H1 (cell line): Measurements from ENCODE around the gene IGFBP6. TPM values are rescaled to one million over a fixed set of nuclear protein-coding genes. Genes with fewer than 3 reads are reported as not detected.

Source experiments
- CTCF ChIA-PET: fragments of 300-600 bp; sonication (Branson Sonifier 250); formaldehyde crosslinking; loops from one replicate; lab custom pipeline; 2021; ENCODE audit not compliant: partially characterized antibody; lab: Charles Lee
- POLR2A ChIA-PET: fragments of 300-600 bp; sonication (Branson Sonifier 250); formaldehyde crosslinking; loops from one replicate; lab custom pipeline; 2021; ENCODE audit warnings: inconsistent platforms; ENCODE audit not compliant: partially characterized antibody; lab: Charles Lee
- DNase-seq, 2 experiments: peaks; one replicate each; pipeline versions ENCODE4 v3.0.0 to v3.0.0-alpha.2; 2010 to 2022; ENCODE audit warnings: low spot score in 2 of 2, low read depth in 1 of 2, mixed read lengths in 1 of 2
- FAIRE-seq: peaks from 2 replicates; lab custom pipeline; 2011; peaks lifted over from hg19 to GRCh38; lab: Jason Lieb, UNC
- H2AFZ ChIP-seq: 2 replicates; pipeline ENCODE4 v1.8.1; 2012; ENCODE audit warnings: low read length, inconsistent platforms
- H2AK5ac ChIP-seq: 2 replicates; pipeline ENCODE4 v1.6.1; 2013; ENCODE audit warnings: low read depth, low read length
- H2BK120ac ChIP-seq: replicated peaks from 2 replicates; pipeline ENCODE3; 2013; ENCODE audit warnings: low read depth, low read length, inconsistent platforms
- H2BK12ac ChIP-seq: 2 replicates; pipeline ENCODE4 v1.6.1; 2013; ENCODE audit warnings: low read depth, low read length
- H2BK15ac ChIP-seq: 2 replicates; pipeline ENCODE4 v1.6.1; 2013; ENCODE audit warnings: low read length
- H2BK20ac ChIP-seq: 2 replicates; pipeline ENCODE4 v1.6.1; 2013; ENCODE audit warnings: low read length
- H2BK5ac ChIP-seq: 2 replicates; pipeline ENCODE4 v1.6.1; 2013; ENCODE audit warnings: low read depth, low read length
- H3K14ac ChIP-seq: 2 replicates; pipeline ENCODE4 v1.6.1; 2013; ENCODE audit warnings: inconsistent platforms; ENCODE audit not compliant: insufficient read length
- H3K18ac ChIP-seq: 2 replicates; pipeline ENCODE4 v1.6.1; 2013; ENCODE audit warnings: low read length; ENCODE audit errors: extremely low read depth
- H3K23ac ChIP-seq: 2 replicates; pipeline ENCODE4 v1.6.1; 2013; ENCODE audit warnings: inconsistent platforms; ENCODE audit not compliant: insufficient read length
- H3K23me2 ChIP-seq: 2 replicates; pipeline ENCODE4 v1.6.1; 2013; ENCODE audit warnings: low read depth, low read length
- H3K27ac ChIP-seq: 2 replicates; pipeline ENCODE4 v1.6.1; 2011; ENCODE audit warnings: low read depth, low read length, inconsistent platforms
- H3K27me3 ChIP-seq, 4 experiments: replicated peaks in 1 of 4; 1 replicate in 1 of 4; 2 replicates in 3 of 4; pipeline versions ENCODE4 v1.6.1 to v1.8.1; 2011 to 2013; ENCODE audit warnings: low read length in 3 of 4, mild to moderate bottlenecking in 3 of 4, inconsistent platforms in 2 of 4, mixed read lengths in 2 of 4, moderate library complexity in 1 of 4; ENCODE audit not compliant: control insufficient read depth in 3 of 4, insufficient read depth in 3 of 4; ENCODE audit errors: extremely low read depth in 1 of 4
- H3K36me3 ChIP-seq, 4 experiments: 2 replicates each; pipeline versions ENCODE4 v1.6.1 to v1.8.1; 2011 to 2013; ENCODE audit warnings: mild to moderate bottlenecking in 4 of 4, low read length in 3 of 4, moderate library complexity in 2 of 4, control low read depth in 1 of 4, inconsistent platforms in 1 of 4; ENCODE audit not compliant: insufficient read depth in 4 of 4, control insufficient read depth in 2 of 4
- H3K4ac ChIP-seq: replicated peaks from 2 replicates; pipeline ENCODE3; 2013; ENCODE audit warnings: low read length, low read depth, mixed read lengths, inconsistent platforms; ENCODE audit not compliant: insufficient read length
- H3K4me1 ChIP-seq, 4 experiments: replicated peaks in 1 of 4; 1 replicate in 1 of 4; 2 replicates in 3 of 4; pipeline versions ENCODE4 v1.6.1 to v1.8.1; 2011 to 2013; ENCODE audit warnings: low read length in 3 of 4, inconsistent platforms in 2 of 4, mixed read lengths in 1 of 4; ENCODE audit not compliant: insufficient read depth in 4 of 4, control insufficient read depth in 3 of 4
- H3K4me2 ChIP-seq, 2 experiments: 2 replicates each; pipeline versions ENCODE4 v1.6.1 to v1.8.1; 2011 to 2013; ENCODE audit warnings: low read depth in 2 of 2, low read length in 2 of 2, control low read depth in 1 of 2, inconsistent platforms in 1 of 2, mild to moderate bottlenecking in 1 of 2; ENCODE audit not compliant: insufficient read depth in 1 of 2
- H3K4me3 ChIP-seq, 4 experiments: fragments of 200-600, 300-600 bp in 1 of 4; sonication (generic), shearing (Covaris generic), sonication (Bioruptor Twin) in 1 of 4; 2 replicates each; pipeline versions ENCODE4 v1.5.1 to v1.8.1; 2011 to 2016; ENCODE audit warnings: low read length in 4 of 4, low read depth in 3 of 4, control low read depth in 2 of 4, inconsistent platforms in 2 of 4, mild to moderate bottlenecking in 2 of 4, mixed read lengths in 1 of 4, moderate library complexity in 1 of 4; ENCODE audit not compliant: insufficient read depth in 2 of 4; ENCODE audit errors: extremely low read depth in 1 of 4
- H3K56ac ChIP-seq: replicated peaks from 2 replicates; pipeline ENCODE3; 2013; ENCODE audit warnings: low read depth, mild to moderate bottlenecking, mixed read lengths, low read length, inconsistent platforms; ENCODE audit not compliant: insufficient read length
- H3K79me1 ChIP-seq: 2 replicates; pipeline ENCODE4 v1.6.1; 2013; ENCODE audit warnings: low read depth, low read length, control low read depth
- H3K79me2 ChIP-seq, 2 experiments: 2 replicates each; pipeline versions ENCODE4 v1.6.1 to v1.8.1; 2012 to 2013; ENCODE audit warnings: low read length in 2 of 2, mild to moderate bottlenecking in 2 of 2, inconsistent platforms in 1 of 2; ENCODE audit not compliant: insufficient read depth in 2 of 2, control insufficient read depth in 1 of 2
- H3K9ac ChIP-seq, 4 experiments: replicated peaks in 1 of 4; 1 replicate in 1 of 4; 2 replicates in 3 of 4; pipeline versions ENCODE4 v1.6.1 to v1.8.1; 2011 to 2013; ENCODE audit warnings: low read depth in 3 of 4, low read length in 3 of 4, control low read depth in 2 of 4, mild to moderate bottlenecking in 2 of 4, moderate library complexity in 2 of 4, inconsistent platforms in 1 of 4; ENCODE audit errors: extremely low read depth in 1 of 4
- H3K9me3 ChIP-seq, 2 experiments: 2 replicates each; pipeline versions ENCODE4 v1.6.1 to v1.8.1; 2012 to 2013; ENCODE audit warnings: mild to moderate bottlenecking in 2 of 2, moderate library complexity in 2 of 2, control low read depth in 1 of 2, inconsistent platforms in 1 of 2, low read depth in 1 of 2, low read length in 1 of 2, mixed read lengths in 1 of 2; ENCODE audit not compliant: insufficient read depth in 2 of 2
- H4K20me1 ChIP-seq, 2 experiments: replicated peaks in 1 of 2; 2 replicates each; pipeline versions ENCODE3 to v1.8.1; 2011 to 2013; ENCODE audit warnings: inconsistent platforms in 2 of 2, low read length in 2 of 2, mild to moderate bottlenecking in 1 of 2; ENCODE audit not compliant: insufficient read depth in 2 of 2, control insufficient read depth in 1 of 2
- H4K5ac ChIP-seq: 2 replicates; pipeline ENCODE4 v1.6.1; 2013; ENCODE audit warnings: low read length, low read depth, mixed read lengths, inconsistent platforms; ENCODE audit not compliant: insufficient read length
- H4K8ac ChIP-seq: 2 replicates; pipeline ENCODE4 v1.8.0; 2013; ENCODE audit warnings: mild to moderate bottlenecking, moderate library complexity, low read length, inconsistent platforms; ENCODE audit not compliant: insufficient read depth; ENCODE audit errors: extremely low read depth
- H4K91ac ChIP-seq: replicated peaks from 2 replicates; pipeline ENCODE3; 2013; ENCODE audit warnings: low read length, mixed read lengths, inconsistent platforms; ENCODE audit not compliant: insufficient read length
- HDAC2 ChIP-seq, 2 experiments: fragments of 300-600 bp in 1 of 2; sonication (generic) in 1 of 2; IDR thresholded peaks; 2 replicates each; pipeline ENCODE4 v1.6.1; 2011 to 2012; ENCODE audit warnings: low read depth in 2 of 2, low read length in 2 of 2, mild to moderate bottlenecking in 2 of 2, moderate library complexity in 2 of 2, borderline replicate concordance in 1 of 2, inconsistent platforms in 1 of 2
- SIN3A ChIP-seq, 2 experiments: IDR thresholded peaks in 1 of 2; conservative IDR thresholded peaks in 1 of 2; 2 replicates each; pipeline ENCODE4 v1.6.1; 2011 to 2012; ENCODE audit warnings: low read length in 2 of 2, improper control_type of control experiment in 1 of 2, low read depth in 1 of 2, mild to moderate bottlenecking in 1 of 2
- SIRT6 ChIP-seq: IDR thresholded peaks from one replicate; pipeline ENCODE4 v1.7.1; 2012; ENCODE audit warnings: low read length, inconsistent platforms
- SUZ12 ChIP-seq: fragments of 200-600 bp; sonication (generic); IDR thresholded peaks from 2 replicates; pipeline ENCODE4 v1.6.1; 2012; ENCODE audit warnings: mild to moderate bottlenecking, inconsistent platforms, low read length, moderate library complexity, mixed read lengths
- WGBS, 2 experiments: shearing (Covaris generic) in 1 of 2; methylation state at CpG; one replicate each; pipeline versions ENCODE4 v1.1.6 to v1.1.7; 2013 to 2015; ENCODE audit warnings: low lambda C conversion rate in 2 of 2, mixed read lengths in 2 of 2, inconsistent platforms in 1 of 2, low coverage in 1 of 2, missing lambda C conversion rate in 1 of 2; ENCODE audit not compliant: insufficient replicate concordance in 2 of 2, insufficient coverage in 1 of 2, insufficient read length in 1 of 2; ENCODE audit errors: extremely low coverage in 1 of 2, missing lambda C conversion rate in 1 of 2; 5-methylcytosine and 5-hydroxymethylcytosine counted together
- polyA plus RNA-seq, 7 experiments: library from polyadenylated mRNA; depleted of rRNA in 3 of 7; stranded (reverse) in 5 of 7; unstranded in 2 of 7; fragments of >200 nt in 5 of 7; fragments of 200-250 nt in 2 of 7; gene quantifications; 1 replicate in 5 of 7; 2 replicates in 1 of 7; 4 replicates in 1 of 7; pipeline versions ENCODE4 v1.2.1 to v1.2.3, GENCODE V29; 2011 to 2013; ENCODE audit warnings: missing spikeins in 2 of 7, mixed read lengths in 2 of 7
- total RNA-seq: library from RNA; stranded (reverse); fragmentation: NEBNext Ultra II Directional; extraction: Animal tissue kit (Norgen Biotek cat#: 25700); gene quantifications from 2 replicates; pipeline ENCODE4 v1.2.1, GENCODE V29; 2021

Gene IGFBP6
- total and polyA plus RNA-seq, 2 of the 8 experiments (the other 6 are each of a cell fraction or from before 2014, with no cell fraction given), result 13.7 to 14.7 TPM

- Histone ChIP-seq H4K8ac (no peak overlapping the region), H3K27me3 (peaks cover 0 to 2% (median 0%) of the 10 kb centered on the region in 4 experiments; a peak in 2 of 7 replicates), H2AK5ac (no peak overlapping the region), H3K4me2 (no peak overlapping the region), H3K79me1 (no peaks in the 10 kb centered on the region), H3K4me3 (no peak overlapping the region), H3K14ac (no peak overlapping the region), H3K9ac (no peak overlapping the region), H2BK5ac (no peak overlapping the region), H2BK120ac (no peak overlapping the region), H3K23me2 (peaks cover 4% of the 10 kb centered on the region; the same call in 1 of the 2 replicates), H3K18ac (no peak overlapping the region), H4K20me1 (peaks cover 2 to 4% of the 10 kb centered on the region in 2 experiments), H3K36me3 (peaks cover 0 to 4% (median 2%) of the 10 kb centered on the region in 4 experiments; a peak in 2 of 8 replicates), H3K79me2 (no peaks in the 10 kb centered on the region), H2BK12ac (no peak overlapping the region), H3K9me3 (no peaks in the 10 kb centered on the region), H3K56ac (no peak overlapping the region), H2BK20ac (no peak overlapping the region), H3K23ac (no peak overlapping the region), H4K91ac (no peak overlapping the region), H3K27ac (no peak overlapping the region), H3K4me1 (peaks cover 6 to 16% (median 10%) of the 10 kb centered on the region in 4 experiments), H2AFZ (no peak overlapping the region), H2BK15ac (no peak overlapping the region), H3K4ac (no peak overlapping the region), H4K5ac (no peak overlapping the region)
- 91% methylated on average over 6 of the region's 6 CpGs; no CpG with 5 or more reads in 1 of the 2 experiments for WGBS, 2 experiments
- FAIRE-seq (no peak), DNase-seq (no peak)
- CTCF ChIA-PET, result interaction anchor here (0.6 to 22.4 kb wide), 6 partner anchors 8 to 172 kb away, joined by 3 to 531 read pairs (median 12); partner anchors contain the start of genes IGFBP6 and SOAT2
- POLR2A ChIA-PET, result interaction anchor here (0.6 to 0.7 kb wide), 2 partner anchors 20 to 191 kb away, joined by 3 read pairs; no protein-coding TSS in a partner anchor
- TF ChIP-seq HDAC2 (IDR thresholded peaks at IDR 0.05; ENCODE audit: borderline replicate concordance in 1 of 2, low read depth in 2 of 2, low read length in 2 of 2) (no peak), SIN3A (conservative IDR thresholded peaks at IDR 0.05 in 1 of 2, IDR thresholded peaks at IDR 0.05 in 1 of 2; ENCODE audit: low read depth in 1 of 2, low read length in 2 of 2) (no peak), SUZ12 (no peak), SIRT6 (no peak)
These were observed 23.6 kb upstream of the IGFBP6 start for GRCh38 chr12:53073881-53074280.
